ENCODE measurements around the gene INPP5E. TPM values are rescaled to one million over a fixed set of nuclear protein-coding genes. Genes with fewer than 3 reads are reported as not detected.
A peak's percentile ranks its signal among the peaks of the same experiment; 100 is the strongest.

The INPP5E gene
- polyA plus RNA-seq, 2 of the 4 experiments (the other 2 are of a cell fraction), result 5.2 to 11.2 TPM

DNA sequence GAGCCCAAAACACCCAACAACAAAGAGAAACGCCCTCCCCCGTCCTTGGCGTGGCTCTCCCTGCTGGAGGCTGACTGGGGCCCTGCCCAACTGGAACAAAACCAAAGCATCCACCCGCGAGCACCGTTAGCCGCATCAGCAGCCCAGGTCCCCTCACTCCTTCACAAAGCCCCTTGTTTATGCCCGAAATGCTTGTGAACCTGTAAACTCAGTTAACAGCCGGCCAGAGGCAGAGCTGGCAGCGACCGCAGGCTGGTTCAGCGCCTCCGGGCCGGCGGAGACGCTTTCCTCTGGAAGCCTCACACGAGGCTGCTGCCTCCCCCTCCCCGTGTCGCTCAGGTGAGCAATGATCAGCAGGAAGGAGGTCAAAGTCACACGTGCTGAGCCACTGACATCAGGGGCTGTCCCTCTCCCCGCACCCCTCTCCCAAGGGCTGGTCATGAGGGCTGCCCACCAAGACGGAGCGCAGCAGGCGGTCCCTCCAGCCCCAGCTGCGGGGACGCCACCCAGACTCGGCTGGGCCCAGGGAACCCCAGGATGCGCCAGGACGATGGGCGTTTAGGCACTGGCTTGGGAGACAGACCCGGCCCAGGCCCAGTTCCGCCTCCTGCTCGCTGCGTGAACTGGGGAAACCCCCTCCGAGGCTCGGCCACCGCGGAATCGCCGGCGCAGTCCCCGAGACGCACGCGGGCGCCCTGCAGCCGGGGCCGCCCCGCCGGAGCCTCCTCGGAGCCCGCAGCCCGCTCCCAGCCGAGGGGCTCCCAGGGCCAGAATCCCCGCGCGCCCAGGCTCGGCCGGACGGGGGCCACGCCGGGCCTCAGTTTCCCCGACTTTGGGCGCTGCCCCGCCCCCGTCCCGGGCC is 40.2 kb downstream of the INPP5E start:
- H3K27ac ChIP-seq, result peak overlapping the region; percentile 98 to 99
- CTCF ChIA-PET, result interaction anchor here (0.8 to 8.9 kb wide), 11 partner anchors 7 to 273 kb away, joined by 3 to 100 read pairs (median 4); no protein-coding TSS in a partner anchor
- no peak for DNase-seq (ENCODE audit: low read depth in 1 of 2, low spot score in 1 of 2)

DNA sequence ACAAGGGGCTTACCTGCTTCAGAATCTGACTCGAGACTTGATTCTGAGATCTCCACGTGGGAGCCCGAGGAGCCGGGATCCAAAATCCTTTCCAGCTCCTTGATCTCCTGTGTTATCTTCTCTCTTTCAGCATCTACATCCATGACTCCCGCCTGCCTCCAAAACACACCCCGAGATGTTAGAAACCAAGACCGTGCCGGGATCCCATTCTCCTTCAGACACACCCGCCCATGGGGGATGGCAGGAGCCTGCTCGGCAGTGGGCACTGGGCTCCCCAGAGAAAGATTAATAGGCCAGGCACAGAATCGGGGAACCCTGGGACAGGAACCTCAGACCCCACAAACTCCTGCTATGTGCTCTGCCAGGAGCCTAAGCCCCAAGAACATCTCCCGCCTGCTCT is 41.4 kb downstream of the INPP5E start:
- H3K9me3 ChIP-seq, result no peaks in the 10 kb centered on the region
- CTCF ChIA-PET, result interaction anchor here (0.8 to 8.9 kb wide), 7 partner anchors 13 to 86 kb away, joined by 3 to 100 read pairs (median 5); no protein-coding TSS in a partner anchor
- peak overlapping the region in 1 of 2 experiments; percentile 98; a peak in 1 of 6 replicates for H3K27ac ChIP-seq
- H3K4me1 ChIP-seq, result peaks cover 14% of the 10 kb centered on the region; the same call in 2 of the 3 replicates
- TF ChIP-seq CHD4 (IDR thresholded peaks at IDR 0.05; ENCODE audit: borderline replicate concordance) (no peak), MAZ (IDR thresholded peaks at IDR 0.05; ENCODE audit: borderline replicate concordance, low read depth, low read length) (no peak), KDM1A (IDR thresholded peaks at IDR 0.05; ENCODE audit: low read depth) (no peak), EHMT2 (IDR thresholded peaks at IDR 0.05; ENCODE audit: low read depth) (no peak), ZNF302 (CRISPR knock-in tag; IDR thresholded peaks at IDR 0.05) (no peak), KDM5A (IDR thresholded peaks at IDR 0.05) (no peak), EP300 (IDR thresholded peaks at IDR 0.05) (no peak)
- peak overlapping the region; percentile 94 for H3K4me2 ChIP-seq
- FAIRE-seq (no peak), ATAC-seq (no peak), DNase-seq (ENCODE audit: low read depth in 1 of 2, low spot score in 1 of 2) (no peak)
- 97% methylated on average over 12 of the region's 12 CpGs for WGBS (ENCODE audit: missing lambda C conversion rate)
- no peak overlapping the region for H3K4me3 ChIP-seq
- POLR2A ChIA-PET, result interaction anchor here (0.5 to 6.7 kb wide), 2 partner anchors 13 to 35 kb away, joined by 3 to 33 read pairs; partner anchors contain the start of gene DNLZ

More for the DNA sequence above, 40.2 kb downstream of the INPP5E start:
- TF ChIP-seq TP53 (CRISPR knock-in tag; IDR thresholded peaks at IDR 0.05) (0 out of 2 replicates have a peak, but pooled peaks have one; percentile 60), POLR2A (IDR thresholded peaks at IDR 0.05; ENCODE audit: low read length) (no peak), MYC (IDR thresholded peaks at IDR 0.05; ENCODE audit: borderline replicate concordance, low read length) (0 out of 2 replicates have a peak, but pooled peaks have one; percentile 29)
- peaks cover 14% of the 10 kb centered on the region; the same call in 2 of the 3 replicates for H3K4me1 ChIP-seq
- POLR2A ChIA-PET, result interaction anchor here (6.7 kb wide), 1 partner anchor 36 kb away, joined by 33 read pairs; the partner anchor contains the start of gene DNLZ
- ATAC-seq (peak; percentile 16 to 37; a peak in 3 of 6 replicates), FAIRE-seq (no peak)
- peak overlapping the region; percentile 94 for H3K4me2 ChIP-seq
- no peaks in the 10 kb centered on the region for H3K9me3 ChIP-seq
- peak overlapping the region; percentile 100 for H3K4me3 ChIP-seq
- 3% methylated on average over 31 of the region's 67 CpGs for WGBS (ENCODE audit: missing lambda C conversion rate)

DNA sequence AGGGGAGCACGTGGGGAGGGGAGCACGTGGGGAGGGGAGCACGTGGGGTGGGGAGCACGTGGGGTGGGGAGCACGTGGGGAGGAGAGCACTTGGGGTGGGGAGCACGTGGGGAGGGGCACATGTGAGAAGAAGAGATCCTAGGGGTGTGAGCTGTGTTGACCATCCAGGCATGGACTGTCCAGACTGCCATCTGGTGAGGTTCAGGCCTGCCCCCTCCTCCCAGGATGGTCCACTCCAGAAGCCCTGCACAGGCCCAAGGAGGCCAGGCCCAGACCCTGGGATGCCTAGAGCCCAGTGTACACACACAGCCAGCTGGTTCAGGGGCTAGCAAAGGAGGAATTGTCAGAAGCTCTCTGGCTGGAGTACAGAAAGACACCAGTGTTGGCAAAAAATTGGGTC is 42.0 kb downstream of the INPP5E start:
- WGBS (ENCODE audit: missing lambda C conversion rate), result no CpG with 5 or more reads among the region's 6 CpGs
- FAIRE-seq, result no peak
- CTCF ChIA-PET, result interaction anchor here (1.4 to 8.9 kb wide), 5 partner anchors 12 to 85 kb away, joined by 3 to 100 read pairs (median 7); partner anchors contain the start of gene DNLZ
- TF ChIP-seq CHD2 (IDR thresholded peaks at IDR 0.05; ENCODE audit: low read length, partially characterized antibody) (no peak), BCL3 (IDR thresholded peaks at IDR 0.05) (no peak), SREBF2 (IDR thresholded peaks at IDR 0.05) (no peak), ESRRA (IDR thresholded peaks at IDR 0.05; ENCODE audit: borderline replicate concordance, low read length) (no peak), SMC3 (IDR thresholded peaks at IDR 0.05) (no peak), PBX3 (IDR thresholded peaks at IDR 0.05) (no peak), HOXA7 (CRISPR knock-in tag; IDR thresholded peaks at IDR 0.05) (no peak), FOSL2 (IDR thresholded peaks at IDR 0.05) (no peak), FOSL2 (CRISPR knock-in tag; IDR thresholded peaks at IDR 0.05) (no peak), CBX8 (IDR thresholded peaks at IDR 0.05) (no peak), NPAS2 (CRISPR knock-in tag; IDR thresholded peaks at IDR 0.05; ENCODE audit: borderline replicate concordance) (no peak)
- TF ChIP-seq, protein P1, sequence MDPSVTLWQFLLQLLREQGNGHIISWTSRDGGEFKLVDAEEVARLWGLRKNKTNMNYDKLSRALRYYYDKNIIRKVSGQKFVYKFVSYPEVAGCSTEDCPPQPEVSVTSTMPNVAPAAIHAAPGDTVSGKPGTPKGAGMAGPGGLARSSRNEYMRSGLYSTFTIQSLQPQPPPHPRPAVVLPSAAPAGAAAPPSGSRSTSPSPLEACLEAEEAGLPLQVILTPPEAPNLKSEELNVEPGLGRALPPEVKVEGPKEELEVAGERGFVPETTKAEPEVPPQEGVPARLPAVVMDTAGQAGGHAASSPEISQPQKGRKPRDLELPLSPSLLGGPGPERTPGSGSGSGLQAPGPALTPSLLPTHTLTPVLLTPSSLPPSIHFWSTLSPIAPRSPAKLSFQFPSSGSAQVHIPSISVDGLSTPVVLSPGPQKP (IDR thresholded peaks at IDR 0.05; ENCODE audit: low read depth, low read length), result no peak
- TF ChIP-seq, protein P2, sequence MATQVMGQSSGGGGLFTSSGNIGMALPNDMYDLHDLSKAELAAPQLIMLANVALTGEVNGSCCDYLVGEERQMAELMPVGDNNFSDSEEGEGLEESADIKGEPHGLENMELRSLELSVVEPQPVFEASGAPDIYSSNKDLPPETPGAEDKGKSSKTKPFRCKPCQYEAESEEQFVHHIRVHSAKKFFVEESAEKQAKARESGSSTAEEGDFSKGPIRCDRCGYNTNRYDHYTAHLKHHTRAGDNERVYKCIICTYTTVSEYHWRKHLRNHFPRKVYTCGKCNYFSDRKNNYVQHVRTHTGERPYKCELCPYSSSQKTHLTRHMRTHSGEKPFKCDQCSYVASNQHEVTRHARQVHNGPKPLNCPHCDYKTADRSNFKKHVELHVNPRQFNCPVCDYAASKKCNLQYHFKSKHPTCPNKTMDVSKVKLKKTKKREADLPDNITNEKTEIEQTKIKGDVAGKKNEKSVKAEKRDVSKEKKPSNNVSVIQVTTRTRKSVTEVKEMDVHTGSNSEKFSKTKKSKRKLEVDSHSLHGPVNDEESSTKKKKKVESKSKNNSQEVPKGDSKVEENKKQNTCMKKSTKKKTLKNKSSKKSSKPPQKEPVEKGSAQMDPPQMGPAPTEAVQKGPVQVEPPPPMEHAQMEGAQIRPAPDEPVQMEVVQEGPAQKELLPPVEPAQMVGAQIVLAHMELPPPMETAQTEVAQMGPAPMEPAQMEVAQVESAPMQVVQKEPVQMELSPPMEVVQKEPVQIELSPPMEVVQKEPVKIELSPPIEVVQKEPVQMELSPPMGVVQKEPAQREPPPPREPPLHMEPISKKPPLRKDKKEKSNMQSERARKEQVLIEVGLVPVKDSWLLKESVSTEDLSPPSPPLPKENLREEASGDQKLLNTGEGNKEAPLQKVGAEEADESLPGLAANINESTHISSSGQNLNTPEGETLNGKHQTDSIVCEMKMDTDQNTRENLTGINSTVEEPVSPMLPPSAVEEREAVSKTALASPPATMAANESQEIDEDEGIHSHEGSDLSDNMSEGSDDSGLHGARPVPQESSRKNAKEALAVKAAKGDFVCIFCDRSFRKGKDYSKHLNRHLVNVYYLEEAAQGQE (IDR thresholded peaks at IDR 0.05), result no peak
- TF ChIP-seq, protein P3, sequence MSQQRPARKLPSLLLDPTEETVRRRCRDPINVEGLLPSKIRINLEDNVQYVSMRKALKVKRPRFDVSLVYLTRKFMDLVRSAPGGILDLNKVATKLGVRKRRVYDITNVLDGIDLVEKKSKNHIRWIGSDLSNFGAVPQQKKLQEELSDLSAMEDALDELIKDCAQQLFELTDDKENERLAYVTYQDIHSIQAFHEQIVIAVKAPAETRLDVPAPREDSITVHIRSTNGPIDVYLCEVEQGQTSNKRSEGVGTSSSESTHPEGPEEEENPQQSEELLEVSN (IDR thresholded peaks at IDR 0.05; ENCODE audit: borderline replicate concordance, low read depth), result no peak

More for the DNA sequence above, 42.0 kb downstream of the INPP5E start:
- POLR2A ChIA-PET, result interaction anchor here (0.5 to 6.7 kb wide), 2 partner anchors 12 to 34 kb away, joined by 3 to 33 read pairs; partner anchors contain the start of gene DNLZ
- no peaks in the 10 kb centered on the region for H3K9me3 ChIP-seq
- H3K4me1 ChIP-seq, result peaks cover 14% of the 10 kb centered on the region; the same call in 2 of the 3 replicates
- no peak overlapping the region for H3K4me2 ChIP-seq
- no peak for ATAC-seq
- no peak overlapping the region for H3K27ac ChIP-seq
- DNase-seq (ENCODE audit: low read depth in 1 of 2, low spot score in 1 of 2), result no peak
- H3K4me3 ChIP-seq, result no peak overlapping the region
